Glomerular endothelial cell (primary cell): ENCODE data around the gene GALNT13. TPM values are rescaled to one million over a fixed set of nuclear protein-coding genes. Genes with fewer than 3 reads are reported as not detected.
"Not testable (repeated sequence)": the region's sequence is repeated elsewhere in the genome, so short reads cannot be mapped to it uniquely, and the experiment has no call there.

Experiments
- DNase-seq: peaks from one replicate; pipeline ENCODE4 v3.0.0-alpha.2; 2011; ENCODE audit warnings: low read depth, low spot score; ENCODE audit errors: extremely low read depth
- total RNA-seq: library from RNA; depleted of rRNA; stranded (reverse); fragments of >200 nt; gene quantifications from 2 replicates; pipeline ENCODE4 v1.2.3, GENCODE V29; 2015

GALNT13 gene
- total RNA-seq, 1 donor from 2014 or later: 0.35 TPM

- no peak for DNase-seq
Measured at GRCh38 chr2:154459286-154459685, 587.6 kb downstream of the GALNT13 start.

- no peak for DNase-seq
Measured at GRCh38 chr2:154462634-154463033, 590.9 kb downstream of the GALNT13 start.

GRCh38 chr2:154466226-154466625, 594.5 kb downstream of the GALNT13 start:
- no peak for DNase-seq

GRCh38 chr2:154470376-154470775, 598.7 kb downstream of the GALNT13 start:
- DNase-seq: no peak

GRCh38 chr2:154471492-154471891, 599.8 kb downstream of the GALNT13 start:
- not testable (repeated sequence) for DNase-seq

- DNase-seq: no peak
Measured at GRCh38 chr2:154477319-154477718, 605.6 kb downstream of the GALNT13 start.

- no peak for DNase-seq
Measured at GRCh38 chr2:154480521-154480920, 608.8 kb downstream of the GALNT13 start.

GRCh38 chr2:154481336-154481735, 609.6 kb downstream of the GALNT13 start:
- no peak for DNase-seq

- DNase-seq: no peak
Measured at GRCh38 chr2:154484338-154485099, 612.8 kb downstream of the GALNT13 start.

GRCh38 chr2:154488801-154489200, 617.1 kb downstream of the GALNT13 start:
- DNase-seq: no peak

- no peak for DNase-seq
Measured at GRCh38 chr2:154489266-154489858, 617.6 kb downstream of the GALNT13 start.

GRCh38 chr2:154490530-154490929, 618.8 kb downstream of the GALNT13 start:
- no peak for DNase-seq

GRCh38 chr2:154495455-154495868, 623.7 kb downstream of the GALNT13 start:
- DNase-seq: no peak

- DNase-seq: no peak
Measured at GRCh38 chr2:154497019-154497418, 625.3 kb downstream of the GALNT13 start.
